NCI-H1694 treated with DMSO at 0.1 percent for 48 hours (cell line): Measurements from ENCODE around the gene GALNTL6.

Source experiments
- DNase-seq: peaks from one replicate; lab custom pipeline; 2025; lab: John Stamatoyannopoulos, UW

Gene GALNTL6

DNA sequence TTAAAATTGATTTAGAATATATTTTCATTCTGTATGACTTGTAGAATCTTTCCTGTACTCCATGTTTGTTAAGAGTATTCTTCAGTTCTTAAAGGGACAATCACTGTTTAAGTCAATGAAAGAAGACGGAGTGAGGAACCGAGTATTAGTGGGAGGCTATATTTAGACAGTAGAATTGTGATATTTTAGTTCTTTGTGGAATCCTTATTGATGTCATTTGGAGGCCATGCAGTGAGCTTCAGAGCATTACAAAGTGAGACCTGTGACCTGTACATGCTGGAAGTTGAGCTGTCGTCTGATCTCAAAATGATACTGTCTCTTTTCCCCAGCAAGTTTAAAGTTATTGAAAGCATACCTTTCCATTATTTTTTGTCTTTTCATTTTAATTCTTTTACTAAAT is 394.7 kb downstream of the GALNTL6 start:
- DNase-seq, result no peak

DNA sequence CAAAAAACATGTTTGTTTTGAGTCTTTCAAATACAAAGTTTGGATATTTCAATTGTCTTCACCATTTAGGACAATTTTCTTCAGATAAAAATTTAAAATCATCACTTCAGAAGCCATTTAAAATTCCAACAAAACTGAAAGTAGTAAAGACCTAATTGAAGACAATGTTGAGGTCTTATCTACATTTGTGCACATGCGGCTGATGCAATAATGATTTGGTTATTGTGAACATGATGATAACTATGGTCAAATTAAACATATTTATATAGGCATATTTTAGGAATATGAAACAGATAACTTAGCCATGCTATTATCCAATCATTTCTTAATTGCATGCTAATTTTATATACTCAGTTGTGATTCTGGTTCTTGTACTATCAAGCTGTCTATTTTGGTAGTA is 407.5 kb downstream of the GALNTL6 start:
- DNase-seq, result no peak

DNA sequence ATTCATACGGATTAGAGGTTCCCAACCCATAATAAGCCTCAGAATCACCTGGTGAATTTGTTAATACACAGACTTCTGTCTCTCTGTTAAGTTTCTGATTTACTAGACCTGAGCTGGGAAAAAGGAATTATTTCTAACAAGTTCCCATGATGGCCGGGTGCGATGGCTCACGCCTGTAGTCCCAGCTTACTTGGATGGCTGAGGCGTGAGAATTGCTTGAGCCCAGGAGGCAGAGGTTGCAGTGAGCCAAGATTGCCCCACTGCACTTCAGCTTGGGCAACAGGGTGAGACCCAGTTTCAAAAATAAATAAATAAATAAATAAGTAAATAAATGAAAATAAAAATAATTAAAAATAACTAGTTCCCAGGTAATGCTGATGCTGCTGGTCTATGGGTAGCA is 412.3 kb downstream of the GALNTL6 start:
- no peak for DNase-seq

DNA sequence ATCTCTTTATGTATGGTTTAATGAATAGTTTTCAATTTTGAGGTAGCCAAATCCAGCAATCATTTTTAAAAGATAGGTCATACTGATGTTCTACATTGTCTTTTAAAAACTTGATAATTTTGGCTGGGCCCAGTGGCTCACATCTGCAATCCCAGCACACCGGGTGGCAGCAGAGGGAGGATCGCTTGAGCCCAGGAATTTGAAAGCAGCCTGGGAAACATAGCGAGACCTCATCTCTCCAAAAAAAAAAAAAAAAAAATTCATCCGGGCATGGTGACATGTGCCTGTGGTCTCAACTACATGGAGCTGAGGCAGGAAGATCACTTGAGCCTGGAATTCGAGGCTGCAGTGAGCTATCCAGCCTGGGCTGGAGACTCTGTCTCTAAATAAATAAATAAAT is 419.8 kb downstream of the GALNTL6 start:
- DNase-seq, result no peak

DNA sequence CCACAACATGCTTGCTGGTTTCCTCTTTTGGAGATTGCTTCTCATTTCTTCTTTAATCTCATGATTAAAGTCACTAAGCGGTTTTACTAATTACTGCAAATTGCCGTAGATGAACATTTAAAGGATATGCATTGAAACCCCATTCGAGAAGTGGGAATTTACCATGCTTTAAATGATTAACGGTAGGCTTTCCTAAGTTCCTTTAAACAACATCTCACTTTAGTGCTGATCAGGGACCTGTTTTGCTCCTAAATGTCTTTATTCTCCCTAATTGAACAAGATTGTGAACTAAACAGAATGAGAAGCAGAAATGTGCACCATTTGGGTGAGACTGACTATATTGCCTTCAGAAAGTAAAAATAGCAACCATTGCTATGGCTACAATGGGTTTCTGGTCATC is 430.3 kb downstream of the GALNTL6 start:
- DNase-seq, result no peak

DNA sequence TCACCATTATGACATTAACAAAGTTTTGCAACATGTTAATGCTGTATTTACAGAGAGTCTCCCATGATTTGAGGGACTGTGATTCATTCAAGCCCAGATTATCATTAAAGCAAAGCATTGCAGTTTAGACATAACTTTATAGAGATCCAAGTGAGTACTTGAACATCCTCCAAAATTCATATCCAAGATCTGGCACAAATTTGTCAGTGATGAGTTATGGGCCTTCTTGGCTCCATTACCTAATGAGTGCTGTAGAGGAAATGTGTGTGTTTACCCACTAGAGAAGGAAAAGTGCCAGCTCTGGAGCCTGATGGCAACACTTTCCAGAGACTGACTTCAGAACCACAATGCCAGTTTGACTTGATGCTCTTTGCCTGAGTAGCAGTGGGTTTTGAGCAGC is 432.3 kb downstream of the GALNTL6 start:
- no peak for DNase-seq

DNA sequence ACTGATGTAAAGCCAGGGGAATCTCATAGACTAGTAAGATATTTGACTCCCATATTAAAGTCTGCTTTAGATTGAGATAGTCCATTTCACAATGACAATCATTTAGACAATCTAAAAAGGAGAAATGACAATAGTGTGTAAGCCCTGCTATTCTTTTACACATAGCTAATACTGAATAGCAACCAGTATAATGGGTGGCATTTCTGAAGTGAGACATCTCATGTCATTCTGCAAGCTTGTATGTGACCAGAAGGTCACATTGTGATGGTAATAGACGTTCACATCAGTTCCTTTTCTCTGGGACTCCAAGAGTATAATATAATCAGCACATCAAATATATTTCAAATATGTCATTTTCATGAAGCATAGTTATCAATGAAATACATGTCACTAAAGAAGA is 440.2 kb downstream of the GALNTL6 start:
- DNase-seq, result no peak

DNA sequence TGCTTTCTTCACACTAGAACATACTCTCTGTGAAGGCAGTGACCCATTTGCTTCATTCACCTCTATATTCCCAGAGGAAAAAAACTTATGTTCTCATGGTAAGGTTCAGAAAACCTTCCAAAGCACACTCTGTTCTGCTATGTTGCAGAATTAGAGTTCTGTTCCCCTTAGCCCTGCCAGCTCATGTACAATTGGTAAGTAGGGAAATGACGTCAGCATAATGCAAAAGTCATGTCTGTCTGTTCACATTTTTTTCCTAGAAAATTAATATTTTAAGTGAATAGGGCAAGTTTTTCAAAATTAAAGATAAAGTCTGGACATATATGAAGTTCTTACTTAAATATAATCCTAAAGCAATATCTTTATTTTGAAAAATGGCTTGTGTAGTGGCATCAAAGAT is 443.6 kb downstream of the GALNTL6 start:
- DNase-seq, result no peak

DNA sequence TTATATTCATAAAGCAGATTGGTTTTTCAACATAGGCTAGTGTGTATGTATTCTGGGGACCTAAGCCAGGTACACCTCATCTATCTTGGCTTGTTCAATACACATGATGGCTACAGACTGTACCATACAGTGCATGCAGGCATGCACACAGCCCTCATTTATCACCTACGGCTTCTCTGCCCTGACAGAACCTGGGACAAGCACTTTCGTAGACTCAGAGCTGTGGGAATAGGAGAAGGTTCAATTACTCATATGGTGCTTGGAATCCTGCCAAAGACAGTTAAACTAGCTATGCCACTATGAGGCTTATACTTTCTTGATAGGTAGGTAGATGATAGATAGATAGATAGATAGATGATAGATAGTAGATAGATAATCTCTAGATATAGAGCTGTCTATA is 457.2 kb downstream of the GALNTL6 start:
- peak; percentile 34 for DNase-seq

DNA sequence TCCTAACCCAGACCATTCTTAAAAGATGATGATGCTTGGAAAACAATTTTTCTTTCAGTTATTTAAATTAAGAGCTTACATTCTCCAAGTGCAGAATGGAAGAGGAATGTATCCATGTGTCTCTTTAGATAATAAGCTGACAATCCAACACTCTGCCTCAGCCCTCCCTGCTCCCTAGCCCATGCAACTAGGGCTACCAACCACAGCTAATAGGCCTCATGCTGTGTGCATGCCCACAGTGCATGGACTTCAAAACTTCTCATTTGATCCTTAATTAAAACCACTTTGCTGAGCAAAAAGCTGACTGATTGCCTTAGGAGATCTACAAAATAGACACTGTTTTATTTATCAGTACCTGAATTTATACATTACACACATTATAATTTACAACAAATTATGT is 473.9 kb downstream of the GALNTL6 start:
- DNase-seq, result no peak

DNA sequence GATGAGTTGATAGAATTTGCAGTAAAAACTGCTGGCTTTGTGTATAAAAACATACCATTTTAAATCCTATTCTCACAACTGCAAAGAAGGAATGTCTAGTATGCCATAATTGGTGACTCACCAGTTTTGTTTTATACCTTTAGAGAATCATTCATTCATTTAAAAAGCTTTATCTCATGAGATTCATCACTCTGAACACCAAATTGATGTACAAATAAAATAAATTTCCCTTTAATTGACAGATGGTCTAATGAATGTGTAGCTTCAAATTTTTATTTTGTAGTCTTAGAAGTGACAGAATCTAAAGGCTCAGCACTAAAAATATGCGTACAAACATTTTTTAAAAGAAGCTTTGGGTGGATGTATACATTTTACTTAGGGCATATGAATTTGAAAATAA is 492.5 kb downstream of the GALNTL6 start:
- DNase-seq, result no peak

DNA sequence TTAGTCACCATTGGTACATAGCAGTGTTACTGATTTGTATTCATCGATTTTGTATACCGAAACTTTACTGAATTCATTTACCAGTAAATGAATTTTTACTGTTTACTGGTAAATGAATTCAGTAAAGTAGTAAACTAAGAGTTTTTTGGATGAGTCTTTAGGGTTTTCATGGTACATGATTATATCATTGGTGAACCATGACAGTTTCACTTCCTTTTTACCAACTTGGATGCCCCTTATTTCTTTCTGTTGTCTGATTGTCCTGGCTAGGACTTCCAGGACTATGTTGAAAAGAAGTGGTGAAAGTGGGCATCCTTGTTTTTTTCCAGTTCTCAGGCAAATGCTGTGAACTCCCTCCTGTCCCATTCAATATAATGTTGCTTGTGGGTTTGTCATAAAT is 494.9 kb downstream of the GALNTL6 start:
- DNase-seq, result no peak

DNA sequence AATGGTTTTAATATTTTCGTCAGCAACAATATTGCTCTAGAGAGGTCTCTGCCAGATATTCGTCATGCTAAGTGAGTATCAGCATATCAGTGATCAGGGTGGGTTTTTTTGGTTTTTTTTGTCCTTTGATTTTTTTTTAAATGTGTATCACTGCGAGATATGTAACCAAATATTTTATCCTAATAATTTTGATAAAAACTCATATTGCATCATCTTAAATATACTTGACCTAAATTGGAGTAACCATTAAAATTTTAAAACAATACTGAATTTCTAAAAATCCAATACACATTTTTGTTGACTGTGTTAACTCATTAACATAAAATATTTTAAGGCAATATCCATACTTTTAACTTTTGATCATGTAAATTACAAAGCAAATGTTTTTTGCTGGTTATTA is 498.5 kb downstream of the GALNTL6 start:
- no peak for DNase-seq

DNA sequence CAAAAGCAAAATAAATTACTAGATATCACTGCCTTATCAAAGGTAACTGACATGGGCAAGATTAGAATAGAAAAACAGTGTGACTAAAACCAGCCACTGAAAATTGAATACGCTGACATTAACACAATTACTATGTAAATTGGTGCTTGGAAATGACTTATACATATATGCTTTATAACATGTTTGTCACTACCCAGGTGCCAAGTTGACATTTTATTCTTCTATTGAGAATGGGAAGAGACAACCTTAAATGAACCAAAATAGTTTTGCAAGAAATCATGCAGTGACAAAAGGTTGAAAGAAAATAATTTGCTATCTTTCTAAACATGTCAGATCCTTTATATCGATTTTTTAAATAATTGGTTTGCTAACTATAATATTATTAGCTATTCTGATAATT is 510.1 kb downstream of the GALNTL6 start:
- DNase-seq, result no peak

DNA sequence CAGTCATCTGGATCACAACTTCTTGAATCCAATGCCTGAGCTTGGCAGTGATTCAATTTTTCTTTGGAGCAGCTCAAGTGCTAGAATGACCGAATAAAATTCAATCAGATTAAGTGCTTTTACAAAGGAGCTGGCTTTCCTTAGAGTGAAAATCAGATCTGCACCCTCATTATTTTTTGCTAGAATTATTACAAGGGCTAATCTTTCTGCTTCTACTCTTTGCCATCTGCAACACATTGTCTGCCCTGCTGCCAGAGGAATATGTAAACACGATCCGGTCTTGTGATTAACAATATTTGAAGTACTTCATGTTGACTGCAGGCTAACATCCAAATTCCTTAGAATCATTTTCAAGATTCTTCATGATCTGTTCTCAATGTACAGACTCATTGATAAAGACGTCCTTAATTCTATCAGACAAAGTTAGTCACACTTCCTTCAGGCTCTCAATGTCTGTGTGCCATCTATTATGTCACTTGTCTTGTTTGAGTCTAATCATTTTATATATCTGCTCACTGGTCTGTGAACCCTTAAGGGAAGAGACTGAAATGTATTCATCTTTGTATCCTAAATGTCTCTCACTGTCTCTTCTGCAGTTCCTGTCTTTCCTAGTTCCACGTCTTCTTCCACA is 531.2 kb downstream of the GALNTL6 start:
- DNase-seq, result no peak

DNA sequence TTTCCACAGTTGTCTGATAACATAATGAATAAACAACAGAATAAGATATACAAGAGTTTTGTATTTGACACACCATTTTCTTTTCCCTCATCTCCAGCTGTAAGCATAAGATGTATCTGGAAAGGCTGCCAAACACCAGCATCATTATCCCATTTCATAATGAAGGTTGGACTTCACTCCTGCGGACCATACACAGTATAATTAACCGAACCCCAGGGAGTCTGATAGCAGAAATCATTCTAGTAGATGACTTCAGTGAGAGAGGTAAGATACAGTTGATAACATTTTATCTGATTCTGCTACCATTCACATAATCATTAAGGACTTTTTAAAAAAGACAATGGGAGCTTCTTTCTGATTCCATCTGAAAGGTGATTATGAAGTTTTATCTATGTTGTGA is 535.2 kb downstream of the GALNTL6 start:
- DNase-seq, result no peak

DNA sequence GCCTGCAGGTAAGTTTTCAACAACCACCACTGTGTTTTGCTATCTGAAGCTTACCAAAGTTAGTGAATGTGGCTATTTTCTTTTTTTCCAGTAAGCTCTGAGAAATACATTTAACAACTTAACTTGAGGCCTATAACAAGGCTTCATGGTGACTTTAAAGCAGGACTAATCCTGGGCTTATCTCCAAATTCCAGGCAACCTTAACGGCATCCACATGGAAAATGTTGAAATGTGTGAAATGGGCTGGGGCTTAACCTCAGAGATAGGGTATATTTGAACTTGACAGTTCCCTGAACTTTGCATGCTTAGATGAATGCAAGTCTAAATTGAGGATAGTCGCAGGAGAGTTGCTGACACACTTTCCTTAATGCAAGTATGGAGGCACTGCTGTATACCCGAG is 539.2 kb downstream of the GALNTL6 start:
- no peak for DNase-seq

DNA sequence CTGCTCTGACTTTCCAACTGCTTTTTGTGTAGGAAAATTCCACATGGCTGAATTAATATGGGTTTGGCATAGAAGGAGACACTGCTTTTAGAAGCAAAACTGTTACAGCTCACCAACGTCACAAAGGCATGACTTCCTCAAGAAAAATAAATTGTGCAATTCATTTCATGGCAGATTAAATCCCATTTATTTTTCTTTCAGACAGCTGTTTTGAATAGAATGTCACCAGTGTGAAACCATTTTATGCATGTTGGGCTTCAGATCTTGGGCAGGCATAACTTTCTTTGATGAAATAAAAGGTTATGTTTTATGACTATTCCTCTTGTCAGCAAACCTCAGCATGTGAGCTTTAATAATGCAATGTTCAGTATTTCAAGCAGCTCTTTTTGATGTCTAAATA is 542.8 kb downstream of the GALNTL6 start:
- DNase-seq, result no peak

DNA sequence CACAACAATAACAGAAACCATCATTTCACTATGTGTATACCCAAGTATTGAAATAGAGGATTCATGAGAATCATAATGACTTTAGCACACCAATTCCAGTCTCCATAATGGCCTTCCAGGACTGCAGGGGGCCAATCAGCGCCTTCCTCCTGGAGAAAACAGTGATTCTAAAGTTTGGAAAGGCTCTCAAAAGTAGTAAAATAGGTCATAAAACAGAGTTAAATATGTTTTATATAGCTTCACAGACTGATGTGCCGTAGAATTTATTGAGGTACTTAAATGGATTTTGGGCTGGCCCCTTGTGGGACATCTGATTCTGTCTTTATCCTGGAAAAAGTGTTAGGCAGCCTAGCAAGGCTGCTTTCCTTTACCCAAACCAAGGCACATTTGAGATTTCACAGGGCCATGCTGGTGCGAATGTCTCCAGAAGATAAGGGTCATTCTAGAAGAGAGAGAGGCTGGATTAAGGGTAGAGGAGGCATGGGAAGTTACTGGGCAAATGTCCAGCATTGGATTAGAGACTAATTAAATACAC is 543.9 kb downstream of the GALNTL6 start:
- DNase-seq, result no peak

DNA sequence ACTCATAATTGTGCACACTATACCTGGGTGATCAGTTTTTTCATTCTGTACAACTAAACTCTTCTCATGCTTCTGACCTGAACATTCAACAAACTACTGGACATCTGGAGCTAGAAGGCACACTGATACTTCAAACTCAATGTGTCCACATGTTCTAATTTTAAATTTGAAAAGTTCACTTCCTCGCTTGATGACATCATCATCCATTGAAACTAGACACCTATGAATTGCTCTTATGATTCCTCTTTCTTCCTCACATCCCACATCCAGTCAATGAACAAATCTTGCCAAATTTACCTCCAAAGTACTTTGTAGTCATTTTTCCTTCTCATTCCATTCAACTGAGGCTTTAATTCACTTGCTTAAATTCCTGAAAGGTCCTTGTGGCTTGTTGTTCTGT is 549.4 kb downstream of the GALNTL6 start:
- DNase-seq, result no peak

DNA sequence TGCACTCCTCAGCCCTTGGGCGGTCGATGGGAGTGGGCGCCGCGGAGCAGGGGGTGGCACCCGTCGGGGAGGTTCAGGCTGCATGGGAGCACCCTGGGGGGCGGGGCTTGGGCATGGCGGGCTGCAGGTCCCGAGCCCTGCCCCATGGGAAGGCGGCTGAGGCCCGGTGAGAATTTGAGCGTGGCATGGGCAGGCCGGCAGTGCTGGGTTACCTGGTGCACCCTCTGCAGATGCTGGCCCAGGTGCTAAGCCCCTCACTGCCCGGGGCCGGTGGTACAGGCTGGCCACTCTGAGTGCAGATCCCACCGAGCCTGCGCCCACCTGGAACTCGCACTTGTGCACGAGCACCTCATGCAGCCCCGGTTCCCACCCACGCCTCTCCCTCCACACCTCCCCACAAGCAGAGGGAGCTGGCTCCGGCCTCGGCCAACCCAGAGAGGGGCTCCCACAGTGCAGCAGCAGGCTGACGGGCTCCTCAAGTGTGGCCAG is 556.3 kb downstream of the GALNTL6 start:
- no peak for DNase-seq

DNA sequence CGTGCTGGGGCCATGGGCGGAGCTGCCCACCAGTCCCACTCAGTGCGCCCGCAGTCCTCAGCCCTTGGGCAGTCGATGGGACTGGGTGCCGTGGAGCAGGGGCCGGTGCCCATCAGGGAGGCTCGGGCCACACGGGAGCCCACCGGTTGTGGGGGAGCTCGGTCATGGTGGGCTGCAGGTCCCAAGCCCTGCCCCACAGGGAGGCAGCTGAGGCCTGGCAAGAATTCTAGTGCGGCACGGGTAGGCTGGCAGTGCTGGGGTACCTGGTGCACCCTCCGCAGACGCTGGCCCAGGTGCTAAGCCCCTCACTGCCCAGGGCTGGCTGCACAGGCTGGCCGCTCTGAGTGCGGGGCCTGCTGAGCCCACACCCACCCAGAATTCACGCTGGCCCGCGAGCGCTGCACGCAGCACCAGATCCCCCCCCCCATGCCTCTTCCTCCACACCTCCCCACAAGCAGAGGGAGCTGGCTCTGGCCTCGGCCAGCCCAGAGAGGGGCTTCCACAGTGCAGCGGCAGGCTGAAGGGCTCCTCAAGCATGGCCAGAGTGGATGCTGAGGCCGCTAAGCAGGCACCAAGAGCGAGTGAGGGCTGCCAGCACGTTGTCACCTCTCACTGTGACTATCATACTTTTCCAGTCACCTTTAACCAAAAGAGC is 564.4 kb downstream of the GALNTL6 start:
- no peak for DNase-seq

DNA sequence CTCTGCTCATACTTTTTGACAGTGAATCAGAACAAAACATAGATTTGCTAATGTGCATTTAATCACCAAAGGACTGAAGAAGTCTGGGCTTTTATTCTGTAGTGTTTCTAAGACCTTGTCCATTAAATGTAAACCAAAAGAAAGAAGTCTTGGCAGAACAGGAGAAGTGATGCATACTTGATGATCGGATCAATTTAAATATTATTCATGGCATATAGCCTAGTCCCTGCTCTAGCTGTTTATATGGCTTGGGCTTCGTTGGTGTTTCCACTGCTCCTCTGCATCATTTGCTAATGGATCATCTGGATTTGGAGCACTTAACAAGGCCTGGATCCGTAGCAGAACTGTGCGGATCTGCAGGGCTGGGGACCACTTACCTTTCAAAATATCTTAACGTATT is 566.6 kb downstream of the GALNTL6 start:
- DNase-seq, result no peak

DNA sequence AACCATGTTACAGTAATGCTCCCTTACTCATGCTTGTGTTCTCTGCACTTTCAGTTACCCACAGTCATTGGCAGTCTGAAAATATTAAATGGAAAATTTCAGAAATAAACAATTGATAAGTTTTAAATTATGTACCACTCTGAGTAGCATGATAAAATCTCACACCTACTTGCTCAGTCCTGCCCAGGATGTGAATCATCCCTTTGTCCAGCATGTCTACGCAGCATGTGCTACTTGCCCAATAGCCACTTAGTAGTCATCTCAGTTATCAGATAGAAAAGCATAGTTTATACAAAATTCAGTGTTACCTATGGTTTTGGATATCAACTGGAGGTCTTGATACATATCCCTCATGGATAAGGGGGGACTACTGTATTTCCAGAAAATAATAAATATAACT is 577.1 kb downstream of the GALNTL6 start:
- DNase-seq, result no peak
